SU-DHL-6 (cell line): Measurements from ENCODE around the gene CKS1B.

Experiments
- H2AFZ ChIP-seq: fragments of 200-600 bp; sonication (generic); 2 replicates; pipeline ENCODE4 v1.6.1; 2014; ENCODE audit warnings: low read depth, mild to moderate bottlenecking, moderate library complexity, mixed read lengths, antibody characterized with exemption, low read length; ENCODE audit not compliant: severe bottlenecking
- H3F3A ChIP-seq: fragments of 200-600 bp; shearing (Covaris generic); 2 replicates; pipeline ENCODE4 v1.6.0; 2016; ENCODE audit warnings: antibody characterized with exemption, mild to moderate bottlenecking; ENCODE audit not compliant: insufficient read depth
- H3K27ac ChIP-seq: fragments of 200-600 bp; sonication (generic); 2 replicates; pipeline ENCODE4 v1.5.1; 2016; ENCODE audit warnings: low read depth, mild to moderate bottlenecking, low read length, moderate library complexity, mixed read lengths
- H3K27me3 ChIP-seq: fragments of 200-600 bp; sonication (generic), shearing (Covaris generic); 2 replicates; pipeline ENCODE4 v1.6.0; 2014; ENCODE audit warnings: mild to moderate bottlenecking, low read length
- H3K36me3 ChIP-seq: fragments of 200-600 bp; sonication (generic); 2 replicates; pipeline ENCODE4 v1.6.1; 2014; ENCODE audit warnings: mild to moderate bottlenecking, low read length, mixed read lengths
- H3K4me2 ChIP-seq: fragments of 300-600, 200-600 bp; shearing (Covaris generic), sonication (generic); 2 replicates; pipeline ENCODE4 v1.6.0; 2014; ENCODE audit warnings: low read length, low read depth, mild to moderate bottlenecking; ENCODE audit not compliant: poor library complexity, severe bottlenecking
- H3K4me3 ChIP-seq: fragments of 200-600 bp; sonication (generic); 2 replicates; pipeline ENCODE4 v1.5.1; 2014; ENCODE audit warnings: antibody characterized with exemption, low read length, mild to moderate bottlenecking, mixed read lengths; ENCODE audit not compliant: insufficient read depth, poor library complexity, severe bottlenecking
- H3K79me2 ChIP-seq: fragments of 200-600 bp; sonication (generic); 2 replicates; pipeline ENCODE4 v1.6.1; 2014; ENCODE audit warnings: mild to moderate bottlenecking, low read length, moderate library complexity; ENCODE audit not compliant: insufficient read depth
- H3K9ac ChIP-seq: fragments of 200-600 bp; sonication (generic); 2 replicates; pipeline ENCODE4 v1.7.0; 2014; ENCODE audit warnings: mild to moderate bottlenecking, low read length
- H3K9me2 ChIP-seq: fragments of 200-600 bp; sonication (generic); replicated peaks from 2 replicates; pipeline ENCODE4 v1.6.1; 2014; ENCODE audit warnings: low read length; ENCODE audit not compliant: insufficient read depth
- H3K9me3 ChIP-seq: fragments of 200-600 bp; sonication (generic); 2 replicates; pipeline ENCODE4 v1.6.1; 2014; ENCODE audit warnings: low read length, mixed read lengths; ENCODE audit not compliant: insufficient read depth
- H4K20me1 ChIP-seq: fragments of 200-600 bp; sonication (generic); 2 replicates; pipeline ENCODE4 v1.6.1; 2014; ENCODE audit warnings: low read depth, mild to moderate bottlenecking, antibody characterized with exemption, low read length, moderate library complexity, mixed read lengths
- EZH2phosphoT487 ChIP-seq: fragments of 200-600 bp; sonication (generic), shearing (Covaris generic); conservative IDR thresholded peaks from 2 replicates; pipeline ENCODE4 v1.6.1; 2018; ENCODE audit warnings: mild to moderate bottlenecking, antibody characterized with exemption, low read length, moderate library complexity, mixed read lengths
- TF ChIP-seq, protein P1 (sequence below): fragments of 200-600 bp; sonication (generic); IDR thresholded peaks from one replicate; pipeline ENCODE4 v1.5.1; 2017; ENCODE audit warnings: antibody characterized with exemption, mild to moderate bottlenecking, low read length, moderate library complexity; ENCODE audit not compliant: insufficient read depth, poor library complexity, severe bottlenecking

CKS1B gene

DNA sequence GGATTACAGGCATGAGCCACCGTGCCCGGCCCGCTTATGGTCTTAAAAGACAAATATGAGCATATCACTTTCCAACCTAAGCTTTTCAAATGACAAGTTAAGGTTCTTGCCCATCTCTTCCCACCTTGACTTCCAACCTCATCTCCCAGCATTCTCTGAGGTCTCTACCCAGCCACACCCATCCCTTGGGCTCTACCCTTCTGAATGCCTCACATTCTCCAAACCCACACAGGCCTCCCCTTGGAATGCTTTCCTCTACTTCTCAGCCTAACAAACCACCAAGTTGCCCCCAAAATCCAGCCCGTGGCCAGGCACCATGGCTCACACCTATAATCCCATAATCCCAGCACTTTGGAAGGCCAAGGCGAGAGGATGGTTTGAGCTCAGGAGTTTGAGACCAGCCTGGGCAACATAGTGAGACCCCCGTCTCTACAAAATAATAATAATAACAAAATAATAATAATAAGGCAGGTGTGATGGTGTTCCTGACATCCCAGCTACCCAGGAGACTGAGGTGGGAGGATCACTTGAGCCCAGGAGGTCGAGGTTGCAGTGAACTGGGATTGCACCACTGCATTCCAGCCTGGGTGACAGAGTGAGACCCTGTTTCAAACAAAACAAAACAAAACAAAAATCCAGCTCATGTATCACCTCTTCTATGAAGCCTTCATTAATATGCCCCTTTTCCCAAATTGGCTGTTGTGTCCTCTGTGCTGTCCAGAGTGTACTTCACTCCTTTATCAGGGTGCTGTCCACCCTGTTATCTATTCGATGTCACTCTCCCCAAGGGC, 47.9 kb downstream of the CKS1B start:
- Histone ChIP-seq H3K27ac (no peak overlapping the region), H3K79me2 (no peaks in the 10 kb centered on the region), H3K9me3 (no peaks in the 10 kb centered on the region), H3K4me3 (no peak overlapping the region), H3K27me3 (no peaks in the 10 kb centered on the region), H3K9me2 (no peaks in the 10 kb centered on the region), H2AFZ (no peak overlapping the region), H3K9ac (no peak overlapping the region), H3F3A (no peaks in the 10 kb centered on the region), H3K36me3 (no peaks in the 10 kb centered on the region), H4K20me1 (no peaks in the 10 kb centered on the region), H3K4me2 (no peak overlapping the region)
- TF ChIP-seq, protein P1, sequence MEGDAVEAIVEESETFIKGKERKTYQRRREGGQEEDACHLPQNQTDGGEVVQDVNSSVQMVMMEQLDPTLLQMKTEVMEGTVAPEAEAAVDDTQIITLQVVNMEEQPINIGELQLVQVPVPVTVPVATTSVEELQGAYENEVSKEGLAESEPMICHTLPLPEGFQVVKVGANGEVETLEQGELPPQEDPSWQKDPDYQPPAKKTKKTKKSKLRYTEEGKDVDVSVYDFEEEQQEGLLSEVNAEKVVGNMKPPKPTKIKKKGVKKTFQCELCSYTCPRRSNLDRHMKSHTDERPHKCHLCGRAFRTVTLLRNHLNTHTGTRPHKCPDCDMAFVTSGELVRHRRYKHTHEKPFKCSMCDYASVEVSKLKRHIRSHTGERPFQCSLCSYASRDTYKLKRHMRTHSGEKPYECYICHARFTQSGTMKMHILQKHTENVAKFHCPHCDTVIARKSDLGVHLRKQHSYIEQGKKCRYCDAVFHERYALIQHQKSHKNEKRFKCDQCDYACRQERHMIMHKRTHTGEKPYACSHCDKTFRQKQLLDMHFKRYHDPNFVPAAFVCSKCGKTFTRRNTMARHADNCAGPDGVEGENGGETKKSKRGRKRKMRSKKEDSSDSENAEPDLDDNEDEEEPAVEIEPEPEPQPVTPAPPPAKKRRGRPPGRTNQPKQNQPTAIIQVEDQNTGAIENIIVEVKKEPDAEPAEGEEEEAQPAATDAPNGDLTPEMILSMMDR, result no peak
- TF ChIP-seq EZH2phosphoT487, result no peak

DNA sequence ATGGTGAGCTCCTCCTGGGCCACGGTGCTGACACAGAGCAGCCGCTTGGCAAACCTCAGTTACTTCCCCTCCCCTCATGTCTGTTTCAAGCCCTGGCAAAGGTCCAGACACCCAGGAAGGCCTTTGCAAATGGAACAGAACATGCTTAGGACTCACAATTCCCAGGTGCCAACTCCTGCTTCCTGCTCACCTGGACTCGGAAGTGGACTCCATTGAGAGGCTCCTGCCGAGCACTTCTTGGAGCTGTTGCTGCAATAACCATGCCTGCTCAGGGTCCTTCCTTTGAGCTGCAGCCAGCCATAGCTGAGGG, 48.4 kb downstream of the CKS1B start:
- TF ChIP-seq EZH2phosphoT487, result no peak
- TF ChIP-seq, protein P1, result no peak
- Histone ChIP-seq H3K9ac (no peak overlapping the region), H3K9me2 (no peaks in the 10 kb centered on the region), H3F3A (no peaks in the 10 kb centered on the region), H3K36me3 (no peaks in the 10 kb centered on the region), H3K4me2 (no peak overlapping the region), H2AFZ (no peak overlapping the region), H3K4me3 (no peak overlapping the region), H3K79me2 (no peaks in the 10 kb centered on the region), H3K9me3 (no peaks in the 10 kb centered on the region), H4K20me1 (no peaks in the 10 kb centered on the region), H3K27ac (no peak overlapping the region), H3K27me3 (no peaks in the 10 kb centered on the region)

DNA sequence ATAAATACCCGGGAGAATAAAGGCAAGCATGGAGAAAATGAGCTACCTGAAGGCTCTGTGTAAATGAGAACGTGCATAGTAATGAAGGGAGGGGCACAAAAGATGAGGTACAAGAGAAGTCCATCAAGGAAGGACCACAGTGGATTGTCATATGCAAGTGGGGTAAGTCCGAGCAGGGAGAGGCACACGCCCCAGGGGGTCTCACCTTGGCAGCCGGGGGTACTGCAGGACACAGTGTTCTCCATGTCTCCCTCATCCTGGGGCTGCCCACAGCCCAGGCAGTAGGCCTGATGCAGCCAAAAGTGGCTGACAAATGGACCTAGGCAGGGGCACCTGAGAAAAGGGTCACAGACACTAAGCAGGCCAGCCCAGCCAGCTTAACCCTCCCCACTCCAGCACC, 49.1 kb downstream of the CKS1B start:
- Histone ChIP-seq H2AFZ (no peak overlapping the region), H3K9me2 (no peaks in the 10 kb centered on the region), H3K4me3 (no peak overlapping the region), H3K27ac (no peak overlapping the region), H3K27me3 (no peaks in the 10 kb centered on the region), H3K4me2 (no peak overlapping the region), H3K9ac (no peak overlapping the region), H3K9me3 (no peaks in the 10 kb centered on the region), H3K36me3 (no peaks in the 10 kb centered on the region), H3F3A (no peaks in the 10 kb centered on the region), H3K79me2 (no peaks in the 10 kb centered on the region), H4K20me1 (no peaks in the 10 kb centered on the region)
- TF ChIP-seq EZH2phosphoT487, result no peak
- TF ChIP-seq, protein P1, result no peak
